GM20431 (cell line): Measurements from ENCODE around the gene PGA5.

ENCODE experiments used
- in situ Hi-C: fragments of 300-500 bp; cut with MseI, MboI; formaldehyde crosslinking; loops from one replicate; pipeline ENCODE4 v1.15.0; 2020; ENCODE audit warnings: low sequenced_read_pairs; ENCODE audit not compliant: unreplicated experiment

PGA5 gene

DNA sequence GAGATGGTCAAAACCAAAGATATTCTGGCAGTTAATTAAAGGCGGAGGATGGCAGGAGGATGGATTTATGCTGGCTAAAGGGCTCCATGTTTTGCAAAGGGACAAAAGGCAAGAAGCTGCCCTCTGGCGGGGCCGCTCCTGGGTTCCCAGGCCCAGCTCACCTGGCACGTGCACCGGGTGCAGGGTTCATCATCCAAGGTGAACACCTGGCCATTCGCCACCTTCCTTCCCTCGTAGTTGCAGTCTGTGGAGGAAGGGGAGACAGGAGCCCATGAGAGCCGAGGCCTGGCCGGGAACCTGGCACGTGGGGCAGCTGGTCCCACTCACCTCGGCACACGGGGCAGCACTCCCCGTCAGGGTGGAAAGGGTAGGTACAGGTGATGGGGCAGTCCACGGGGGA is 23.8 kb downstream of the PGA5 start:
- in situ Hi-C loops = no loop called here

DNA sequence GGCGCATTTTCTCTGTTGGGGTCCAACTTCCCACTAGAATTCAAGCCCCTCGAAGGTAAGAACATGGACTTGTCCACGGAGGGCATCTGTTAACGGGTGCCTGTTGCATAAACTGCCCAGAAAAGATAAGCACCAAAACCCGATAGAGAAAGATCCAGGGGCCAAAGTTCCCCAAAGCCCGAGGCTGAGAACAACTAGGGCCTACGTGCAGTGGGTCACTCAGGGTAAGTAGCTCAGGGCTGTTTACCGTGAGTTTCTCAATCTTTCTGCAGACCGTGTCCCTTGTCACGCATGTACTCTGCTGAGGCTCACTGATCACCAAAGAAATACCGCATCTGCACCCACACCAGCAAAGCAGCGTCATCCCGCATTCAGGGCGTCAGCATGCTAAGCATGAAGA is 24.4 kb downstream of the PGA5 start:
- in situ Hi-C loops = no loop called here

DNA sequence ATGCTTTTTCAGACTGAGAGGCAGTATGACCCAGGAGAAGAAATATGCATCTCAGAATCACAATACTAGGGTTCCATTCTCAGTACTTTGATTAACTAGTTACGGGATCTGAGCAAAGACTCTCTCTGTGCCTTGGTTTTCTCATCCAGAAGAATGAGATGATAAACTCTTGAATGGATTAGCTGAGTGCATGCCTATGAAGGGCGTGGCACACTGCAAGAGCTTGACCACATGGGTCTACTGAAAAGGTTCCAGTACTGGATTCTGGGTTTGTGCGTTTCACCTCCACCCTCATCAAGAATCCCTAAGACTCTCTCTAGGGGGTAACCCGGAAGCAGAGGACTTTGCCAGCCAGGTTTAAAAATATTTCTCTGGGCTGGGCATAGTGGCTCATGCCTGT is 25.6 kb downstream of the PGA5 start:
- in situ Hi-C loops = no loop called here

DNA sequence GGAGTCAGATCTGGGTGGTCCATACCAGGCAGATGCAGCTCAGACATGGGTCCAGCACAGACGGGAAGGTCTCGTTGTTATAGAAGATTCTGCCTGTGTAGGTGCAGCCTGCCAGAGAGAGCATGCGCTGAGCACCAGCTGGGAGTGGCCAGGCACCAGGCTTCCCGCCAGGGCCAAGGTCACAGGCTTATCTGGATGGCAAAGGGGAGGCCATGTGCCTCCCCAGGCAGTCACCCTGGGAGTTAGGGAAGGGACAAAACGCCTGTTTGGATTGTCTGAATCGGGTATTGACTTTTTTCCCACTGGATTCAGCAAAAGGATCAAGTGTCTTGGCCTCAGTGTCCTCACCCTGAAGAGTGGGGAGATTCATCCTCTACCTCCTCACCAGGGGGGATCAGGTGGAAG is 26.5 kb downstream of the PGA5 start:
- in situ Hi-C loops = no loop called here

DNA sequence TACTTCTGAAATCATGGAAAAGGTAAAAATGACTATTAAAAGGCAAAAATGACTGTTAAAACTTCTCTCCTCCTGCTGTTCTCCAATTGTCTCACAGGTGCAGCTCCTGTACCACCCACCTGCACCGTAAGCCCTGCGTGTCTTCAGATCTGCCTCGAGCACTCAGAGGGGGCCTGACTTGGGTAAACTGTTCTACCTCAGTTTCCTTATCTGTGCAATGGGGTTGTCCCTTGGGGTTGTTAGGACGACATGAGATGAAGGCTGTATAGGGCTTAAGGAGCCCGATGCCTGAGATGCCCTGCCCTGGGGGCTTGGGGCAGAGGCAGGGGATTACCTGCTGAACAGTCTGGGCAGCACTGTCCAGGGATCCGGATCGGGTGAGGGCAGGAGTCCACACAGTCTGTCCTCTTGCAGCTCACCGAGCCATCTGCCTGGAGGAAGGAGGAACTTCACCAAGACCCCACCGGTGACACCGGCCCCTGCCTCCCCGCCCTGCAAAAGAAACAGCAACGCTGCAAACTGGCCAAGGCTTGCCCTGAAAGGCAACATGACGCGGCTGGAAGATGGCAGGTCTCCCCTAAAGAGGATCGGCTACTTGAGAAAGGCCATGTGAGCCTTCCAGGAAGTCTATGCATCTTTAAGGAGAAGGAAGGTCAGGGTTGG is 27.7 kb downstream of the PGA5 start:
- in situ Hi-C loops = no loop called here

DNA sequence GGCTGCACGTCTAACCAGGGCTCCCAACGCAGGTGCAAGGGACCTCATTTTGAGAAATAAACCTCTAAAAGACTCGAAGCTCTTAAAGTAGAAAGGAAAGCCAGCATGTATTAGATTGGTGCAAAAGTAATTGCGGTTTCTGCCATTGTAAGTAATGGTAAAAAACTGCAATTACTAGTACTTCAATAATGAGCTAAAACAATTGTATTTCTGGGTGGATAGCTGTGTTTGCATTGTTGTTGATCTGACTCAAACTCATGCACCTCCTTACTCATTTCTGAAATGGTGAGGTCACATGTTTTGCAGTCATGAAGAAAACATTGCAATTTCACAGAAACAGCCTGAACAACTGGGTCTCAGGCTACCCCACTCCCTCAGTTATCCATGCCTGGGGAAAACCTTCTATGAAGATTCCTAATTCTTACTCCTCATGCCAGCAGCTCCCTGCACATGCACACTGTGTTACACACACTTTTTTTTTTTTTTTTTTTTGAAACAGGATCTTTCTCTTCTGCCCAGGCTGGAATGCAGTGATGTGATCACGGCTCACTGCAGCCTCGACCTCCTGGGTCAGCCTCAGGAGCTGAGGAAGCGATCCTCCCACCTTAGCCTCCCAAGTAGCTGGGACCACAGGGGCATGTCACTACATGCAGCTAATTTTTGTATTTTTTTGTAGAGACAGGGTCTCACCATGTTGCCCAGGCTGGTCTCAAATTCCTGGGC is 29.5 kb downstream of the PGA5 start:
- in situ Hi-C loops = no loop called here

DNA sequence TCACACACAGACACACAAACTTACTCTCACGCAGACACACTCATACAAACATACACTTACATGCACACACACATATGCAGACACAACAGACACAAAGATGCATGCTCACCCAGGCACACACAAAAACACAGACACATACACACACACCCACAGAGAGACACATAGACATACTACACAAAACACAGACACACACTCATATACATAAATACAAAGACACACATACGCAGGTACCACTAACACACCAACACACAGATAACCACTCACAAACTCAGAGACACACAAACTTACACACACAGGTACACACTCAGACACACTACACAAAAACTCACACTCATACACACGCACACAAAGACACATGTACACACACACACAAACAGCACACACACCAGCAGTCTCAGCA is 31.8 kb downstream of the PGA5 start:
- in situ Hi-C loops = no loop called here

DNA sequence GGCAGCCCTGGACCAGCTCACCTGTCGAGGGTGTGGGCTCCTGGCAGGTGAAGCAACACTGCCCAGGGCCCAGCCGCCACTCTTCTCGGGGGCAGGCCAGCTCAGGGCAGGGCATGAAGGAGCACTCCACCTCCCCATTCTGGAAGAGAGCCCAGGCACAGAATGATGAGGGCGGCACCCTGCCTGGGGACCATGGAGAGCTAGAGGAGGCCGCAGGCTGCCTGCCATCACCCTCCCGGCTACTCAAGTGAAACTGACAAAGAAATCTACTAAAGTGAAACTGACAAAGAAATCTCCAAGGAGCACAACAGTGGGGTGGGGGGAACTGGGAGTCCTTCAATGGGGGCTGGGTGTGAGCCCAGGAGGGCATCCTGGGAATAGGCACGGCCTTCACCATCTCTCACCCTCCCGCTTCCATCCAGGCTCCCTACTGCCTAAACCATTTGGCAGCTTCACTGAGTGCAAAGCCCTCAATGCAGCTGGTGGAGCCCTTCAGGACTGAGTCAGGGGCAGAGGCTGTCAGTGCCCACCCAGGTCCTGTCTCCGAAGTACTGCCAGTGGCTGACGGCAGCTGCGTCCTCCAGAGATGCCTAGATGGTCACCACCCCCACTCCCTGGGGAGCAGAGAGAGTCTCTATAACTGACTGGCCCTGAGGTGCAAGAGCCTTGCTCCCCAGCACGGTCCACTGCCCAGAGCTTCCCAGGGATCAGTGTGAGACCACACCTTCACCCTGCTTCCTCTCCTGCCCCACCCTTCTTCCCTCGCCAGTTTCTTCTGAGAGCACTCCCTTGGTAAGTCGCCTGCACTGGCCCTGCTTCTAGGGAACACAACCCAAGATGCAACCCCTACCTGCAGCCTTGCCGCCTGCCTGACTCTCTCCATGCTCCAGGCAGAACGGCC is 32.5 kb downstream of the PGA5 start:
- in situ Hi-C loops = no loop called here

DNA sequence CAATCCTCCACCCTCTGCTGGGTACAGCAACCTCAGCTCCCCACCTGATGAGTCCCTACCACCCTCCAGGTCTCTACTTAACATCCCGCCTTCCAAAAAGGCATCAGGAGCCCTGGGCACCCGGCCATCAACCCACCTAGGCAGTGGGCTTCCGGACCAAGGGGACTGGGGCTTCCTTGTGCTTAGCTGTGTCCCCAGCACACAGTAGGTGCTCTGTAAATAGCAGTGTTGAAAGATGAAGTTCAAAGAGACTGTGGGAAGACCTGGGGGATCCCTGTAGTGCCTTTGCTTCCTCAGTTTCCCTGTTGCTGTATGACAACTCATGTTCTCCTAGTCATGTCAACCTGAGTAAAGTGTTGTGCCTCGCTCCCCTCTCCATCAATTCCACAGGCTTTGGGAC is 33.1 kb downstream of the PGA5 start:
- in situ Hi-C loops = no loop called here

DNA sequence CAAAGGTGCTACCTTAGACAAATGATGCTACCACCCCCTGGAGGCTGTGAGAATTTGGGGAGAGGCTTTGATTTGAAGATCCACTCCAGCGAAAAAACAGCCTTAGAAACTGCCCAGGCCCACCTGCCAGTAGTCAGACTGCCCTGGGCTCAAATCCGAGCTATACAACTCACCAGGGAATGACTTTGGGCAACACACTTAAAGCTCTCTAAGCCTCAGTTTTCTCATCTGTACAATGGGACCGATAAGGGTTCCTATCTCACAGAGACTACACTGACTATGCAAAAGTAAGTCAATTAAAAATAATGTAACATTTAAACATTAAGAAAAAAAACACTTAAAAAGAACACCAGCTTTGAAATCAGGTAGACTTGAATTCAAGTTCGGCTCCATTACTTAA is 34.2 kb downstream of the PGA5 start:
- in situ Hi-C loops = no loop called here

DNA sequence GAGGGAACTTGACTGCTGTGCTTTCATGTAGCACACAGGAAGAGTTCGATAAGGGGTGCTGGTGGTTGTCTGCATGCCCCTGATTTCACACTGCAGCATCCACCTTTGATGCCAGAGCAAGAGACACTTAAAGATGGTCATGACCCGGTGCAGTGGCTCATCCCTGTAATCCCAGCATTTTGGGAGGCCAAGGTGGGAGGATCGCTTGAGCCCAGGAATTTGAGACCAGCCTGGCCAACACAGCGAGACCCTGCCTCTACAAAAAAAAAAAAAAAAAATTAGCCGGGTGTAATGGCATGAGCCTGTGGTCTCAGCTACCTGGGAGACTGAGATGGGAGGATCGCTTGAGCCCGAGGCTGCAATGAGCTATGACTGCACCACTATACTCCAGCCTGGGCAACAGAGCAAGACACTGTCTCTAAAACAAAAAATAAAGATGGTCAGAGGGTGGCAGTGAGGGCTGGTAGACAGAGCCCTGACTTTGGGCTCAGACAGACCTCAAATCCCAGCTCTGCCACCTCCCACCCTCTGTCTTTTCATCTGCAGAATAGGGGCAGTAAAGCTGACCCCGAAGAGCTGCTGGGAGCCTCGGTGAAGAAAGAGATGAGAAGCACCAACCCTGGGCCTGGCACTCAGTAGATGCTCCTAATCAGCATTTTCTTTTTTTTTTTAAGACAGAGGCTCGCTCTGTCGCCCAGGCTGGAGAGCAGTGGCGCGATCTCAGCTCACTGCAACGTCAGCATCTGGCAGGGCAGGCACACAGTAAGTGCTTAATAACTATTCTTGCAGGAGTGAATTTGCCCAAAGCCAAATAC is 36.4 kb downstream of the PGA5 start:
- in situ Hi-C loops = no loop called here

DNA sequence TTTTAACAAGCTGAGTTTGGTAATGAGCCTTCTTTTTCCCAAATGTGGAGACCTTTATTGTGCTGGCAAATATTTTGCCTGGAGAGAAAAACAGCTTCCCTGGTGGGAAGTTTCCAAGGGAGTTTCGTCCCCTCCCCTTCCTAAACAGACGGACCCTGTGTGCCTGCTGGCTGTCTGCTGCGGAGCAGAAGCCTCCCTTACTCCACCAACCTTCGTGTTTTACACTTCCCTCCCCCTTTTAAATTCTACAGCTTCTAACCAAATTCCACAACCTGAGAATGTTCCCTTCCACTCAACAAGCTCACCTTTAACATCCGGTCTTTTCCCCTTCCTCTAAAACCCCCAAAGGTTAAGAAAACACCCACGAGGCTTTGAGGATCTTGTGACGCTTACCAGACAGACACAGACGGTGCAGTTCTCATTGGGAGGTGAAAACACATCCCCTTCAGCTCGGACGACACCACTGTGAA is 37.1 kb downstream of the PGA5 start:
- in situ Hi-C loops = no loop called here

DNA sequence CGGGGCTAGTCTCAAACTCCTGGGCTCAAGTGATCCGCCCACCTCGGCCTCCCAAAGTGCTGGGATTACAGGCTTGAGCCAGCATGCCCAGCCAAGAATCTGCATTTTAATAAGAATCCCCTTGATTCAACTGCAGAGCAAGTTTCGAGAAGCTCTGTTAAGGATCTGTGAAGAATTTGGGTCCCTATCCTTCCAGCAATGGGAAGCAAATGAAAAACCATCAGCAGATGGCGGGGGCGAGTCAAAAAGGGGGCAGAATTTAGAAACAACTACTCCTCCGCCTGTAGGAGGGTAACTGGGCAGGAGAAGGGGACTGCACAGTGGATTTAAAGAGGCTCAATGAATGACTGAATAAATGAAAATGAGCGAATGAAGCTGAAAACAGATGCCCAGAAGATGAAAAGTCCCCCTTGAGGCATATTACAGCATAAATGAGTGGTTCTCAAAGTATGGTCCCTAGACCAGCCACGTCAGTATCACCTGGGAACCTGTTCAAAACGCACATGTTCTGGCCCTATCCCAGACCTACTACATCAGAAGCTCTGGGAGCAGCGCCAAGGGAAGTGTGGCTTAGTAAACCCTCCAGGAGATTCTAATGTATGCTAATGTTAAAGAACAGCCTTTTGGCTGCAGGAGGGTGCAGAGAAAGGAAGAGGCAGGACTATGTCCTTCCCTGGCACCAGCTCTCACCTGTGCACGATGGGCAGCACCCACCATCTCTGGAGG is 39.1 kb downstream of the PGA5 start:
- in situ Hi-C loops = no loop called here

DNA sequence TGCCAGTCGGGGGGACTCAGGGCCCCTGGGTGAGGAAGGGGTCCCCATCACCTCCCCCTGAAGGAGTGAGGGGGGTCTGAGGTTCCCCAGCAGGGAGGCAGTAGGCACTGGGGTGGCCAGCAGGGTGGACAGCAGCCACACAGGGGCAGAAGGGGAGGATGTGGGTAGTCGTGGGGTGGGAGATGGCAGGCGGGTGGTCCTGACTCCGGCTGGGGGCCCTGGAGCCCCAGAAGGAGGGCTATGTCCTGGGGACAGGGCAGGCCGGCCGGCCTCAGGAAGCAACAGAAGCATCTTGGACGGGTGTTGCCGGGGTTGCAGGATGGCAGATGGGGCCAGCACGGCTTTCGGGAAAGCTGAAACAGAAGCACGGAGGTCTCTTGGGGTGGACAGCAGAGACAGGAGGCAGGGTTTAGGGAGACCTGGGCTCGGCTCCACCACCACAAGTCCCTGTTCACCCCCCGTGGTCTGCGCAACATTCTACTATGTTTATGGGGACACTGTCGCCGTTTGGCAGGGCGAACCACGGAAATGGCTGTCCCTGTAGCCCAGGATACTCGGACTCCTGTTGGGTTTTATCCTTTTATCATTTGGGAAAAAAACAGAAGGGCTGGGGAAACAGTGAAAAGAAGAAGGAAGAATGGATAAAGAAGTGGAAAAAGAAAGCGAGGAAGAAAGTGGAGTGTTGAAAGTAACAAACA is 40.1 kb downstream of the PGA5 start:
- in situ Hi-C loops = no loop called here

DNA sequence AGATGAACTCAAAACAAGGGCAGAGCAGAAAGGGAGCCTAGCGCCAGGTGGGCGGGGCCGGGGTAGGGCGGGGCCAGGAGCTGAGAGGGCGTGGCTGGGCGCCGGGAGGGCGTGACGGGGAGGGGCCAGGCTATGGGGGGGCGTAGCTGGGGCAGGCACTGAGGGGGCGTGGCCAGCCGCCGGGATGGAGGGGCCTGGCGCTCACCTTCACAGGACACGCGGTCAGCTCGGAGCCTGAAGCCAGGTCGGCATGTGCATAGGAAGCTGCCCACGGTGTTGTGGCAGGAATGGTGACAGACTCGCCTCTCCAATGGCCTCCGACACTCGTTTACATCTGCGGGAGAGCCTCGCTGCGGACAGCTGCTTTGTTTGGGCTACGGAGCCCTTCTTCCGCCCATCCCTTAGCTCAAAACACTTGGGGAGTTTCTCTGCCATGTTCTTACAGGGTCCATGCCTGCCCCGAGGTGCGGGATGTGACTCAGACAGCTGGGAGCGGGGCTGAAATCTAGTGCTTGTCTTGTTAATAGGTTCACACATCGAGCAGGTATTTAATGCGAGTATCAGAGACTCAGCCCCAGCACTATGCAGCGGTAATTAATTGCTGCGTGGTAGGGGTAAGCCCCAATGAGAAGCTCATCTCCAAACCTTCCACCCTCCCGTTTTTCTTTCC is 40.7 kb downstream of the PGA5 start:
- in situ Hi-C loops = no loop called here

DNA sequence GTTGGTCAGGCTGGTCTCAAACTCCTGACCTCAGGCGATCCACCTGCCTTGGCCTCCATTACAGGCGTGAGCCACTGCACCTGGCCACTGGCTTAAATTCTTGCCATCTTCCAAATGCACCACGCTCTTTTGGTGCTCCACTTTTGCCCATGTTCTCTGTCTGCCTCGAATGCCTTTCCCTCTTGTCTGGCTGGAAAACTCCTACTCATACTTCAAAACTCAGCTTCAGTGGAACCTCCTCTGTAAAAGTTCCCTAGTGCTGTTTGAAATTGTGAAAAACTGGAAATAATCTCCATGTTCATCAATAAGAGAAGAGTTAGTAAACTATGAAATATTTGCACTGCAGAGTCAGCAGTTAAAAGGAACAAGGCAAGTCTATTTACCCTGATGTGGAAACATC is 42.6 kb downstream of the PGA5 start:
- in situ Hi-C loops = no loop called here

DNA sequence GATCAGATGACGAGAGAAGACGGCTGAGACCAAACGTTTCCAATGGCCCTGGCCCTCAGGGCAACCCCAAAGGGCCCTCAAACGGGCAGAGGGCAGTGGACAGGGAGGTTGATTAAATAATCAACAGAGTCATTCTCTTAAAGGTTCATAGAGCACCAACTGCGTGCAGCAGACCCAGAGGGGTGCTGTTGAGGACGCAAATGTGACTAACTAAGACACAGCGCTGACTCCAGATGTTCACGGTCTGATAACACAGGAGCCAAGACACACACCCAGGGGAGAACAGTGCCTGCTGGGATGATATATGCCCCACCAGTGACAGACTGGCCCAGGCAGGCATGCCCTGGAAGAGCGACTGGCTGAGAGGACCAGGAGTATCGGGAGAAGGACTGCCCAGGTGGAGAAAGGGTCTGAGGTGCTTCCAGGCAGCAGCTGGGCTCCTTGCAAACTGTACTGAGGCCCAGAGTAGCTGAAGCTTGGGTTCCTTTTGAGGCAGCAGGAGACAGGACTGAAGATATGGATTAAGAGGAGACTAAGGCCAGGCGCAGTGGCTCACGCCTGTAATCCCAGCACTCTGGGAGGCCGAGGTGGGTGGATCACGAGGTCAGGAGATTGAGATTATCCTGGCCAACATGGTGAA is 46.5 kb downstream of the PGA5 start:
- in situ Hi-C loops = no loop called here
